Activated CD8-positive, alpha-beta memory T cell treated with anti-CD3 and anti-CD28 coated beads for 4 hours (primary cell): ENCODE measurements around the gene NFYC.

ENCODE experiments used
- DNase-seq, 2 donors: peaks; one replicate each; pipeline ENCODE4 v3.0.0-alpha.2; 2020; ENCODE audit warnings: low read depth in 2 of 2

NFYC gene

GRCh38 chr1:40781608-40781971, 90.1 kb downstream of the NFYC start:
- DNase-seq = no peak

GRCh38 chr1:40782371-40782956, 91.0 kb downstream of the NFYC start:
- no peak for DNase-seq

- no peak for DNase-seq
Measured at GRCh38 chr1:40783001-40783905, 91.7 kb downstream of the NFYC start, which contains the start of gene KCNQ4. Gene KCNQ4 (plus strand): TSS chr1:40783787. CDS start chr1:40784094, 307 bp downstream.

GRCh38 chr1:40784141-40784770, 92.8 kb downstream of the NFYC start:
- DNase-seq = no peak

GRCh38 chr1:40784771-40785151, 93.3 kb downstream of the NFYC start:
- no peak for DNase-seq

GRCh38 chr1:40785446-40785845, 93.9 kb downstream of the NFYC start:
- DNase-seq = no peak

- DNase-seq = no peak
Measured at GRCh38 chr1:40786171-40786994, 94.9 kb downstream of the NFYC start.

- no peak for DNase-seq
Measured at GRCh38 chr1:40786995-40787705, 95.6 kb downstream of the NFYC start.

GRCh38 chr1:40787737-40788560, 96.4 kb downstream of the NFYC start:
- no peak for DNase-seq

- DNase-seq = no peak
Measured at GRCh38 chr1:40788561-40789341, 97.2 kb downstream of the NFYC start.

- no peak for DNase-seq
Measured at GRCh38 chr1:40789342-40789598, 97.8 kb downstream of the NFYC start.

GRCh38 chr1:40789661-40790430, 98.3 kb downstream of the NFYC start:
- no peak for DNase-seq

- no peak for DNase-seq
Measured at GRCh38 chr1:40792036-40792435, 100.5 kb downstream of the NFYC start.

GRCh38 chr1:40793617-40794016, 102.1 kb downstream of the NFYC start:
- no peak for DNase-seq

- DNase-seq = no peak
Measured at GRCh38 chr1:40794048-40794447, 102.5 kb downstream of the NFYC start.

GRCh38 chr1:40794974-40795715, 103.6 kb downstream of the NFYC start:
- DNase-seq = no peak

GRCh38 chr1:40795811-40796586, 104.5 kb downstream of the NFYC start:
- DNase-seq = no peak
